Measurements from ENCODE around the gene SHKBP1. TPM values are rescaled to one million over a fixed set of nuclear protein-coding genes. Genes with fewer than 3 reads are reported as not detected.

SHKBP1 gene
- total and polyA plus RNA-seq, 9 of the 15 experiments (the other 6 are each of a cell fraction or from before 2014, with no cell fraction given) = 1.2 to 58.1 (median 22.3) TPM

- TF ChIP-seq, protein P1, sequence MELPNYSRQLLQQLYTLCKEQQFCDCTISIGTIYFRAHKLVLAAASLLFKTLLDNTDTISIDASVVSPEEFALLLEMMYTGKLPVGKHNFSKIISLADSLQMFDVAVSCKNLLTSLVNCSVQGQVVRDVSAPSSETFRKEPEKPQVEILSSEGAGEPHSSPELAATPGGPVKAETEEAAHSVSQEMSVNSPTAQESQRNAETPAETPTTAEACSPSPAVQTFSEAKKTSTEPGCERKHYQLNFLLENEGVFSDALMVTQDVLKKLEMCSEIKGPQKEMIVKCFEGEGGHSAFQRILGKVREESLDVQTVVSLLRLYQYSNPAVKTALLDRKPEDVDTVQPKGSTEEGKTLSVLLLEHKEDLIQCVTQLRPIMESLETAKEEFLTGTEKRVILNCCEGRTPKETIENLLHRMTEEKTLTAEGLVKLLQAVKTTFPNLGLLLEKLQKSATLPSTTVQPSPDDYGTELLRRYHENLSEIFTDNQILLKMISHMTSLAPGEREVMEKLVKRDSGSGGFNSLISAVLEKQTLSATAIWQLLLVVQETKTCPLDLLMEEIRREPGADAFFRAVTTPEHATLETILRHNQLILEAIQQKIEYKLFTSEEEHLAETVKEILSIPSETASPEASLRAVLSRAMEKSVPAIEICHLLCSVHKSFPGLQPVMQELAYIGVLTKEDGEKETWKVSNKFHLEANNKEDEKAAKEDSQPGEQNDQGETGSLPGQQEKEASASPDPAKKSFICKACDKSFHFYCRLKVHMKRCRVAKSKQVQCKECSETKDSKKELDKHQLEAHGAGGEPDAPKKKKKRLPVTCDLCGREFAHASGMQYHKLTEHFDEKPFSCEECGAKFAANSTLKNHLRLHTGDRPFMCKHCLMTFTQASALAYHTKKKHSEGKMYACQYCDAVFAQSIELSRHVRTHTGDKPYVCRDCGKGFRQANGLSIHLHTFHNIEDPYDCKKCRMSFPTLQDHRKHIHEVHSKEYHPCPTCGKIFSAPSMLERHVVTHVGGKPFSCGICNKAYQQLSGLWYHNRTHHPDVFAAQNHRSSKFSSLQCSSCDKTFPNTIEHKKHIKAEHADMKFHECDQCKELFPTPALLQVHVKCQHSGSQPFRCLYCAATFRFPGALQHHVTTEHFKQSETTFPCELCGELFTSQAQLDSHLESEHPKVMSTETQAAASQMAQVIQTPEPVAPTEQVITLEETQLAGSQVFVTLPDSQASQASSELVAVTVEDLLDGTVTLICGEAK (IDR thresholded peaks at IDR 0.05) = peak; percentile 87
- TF ChIP-seq, protein P1 (CRISPR knock-in tag; IDR thresholded peaks at IDR 0.05) = no peak
- TF ChIP-seq ZNF511 (CRISPR knock-in tag; IDR thresholded peaks at IDR 0.05) (peak; percentile 65), RBM39 (optimal IDR thresholded peaks at IDR 0.05; ENCODE audit: low read depth, low read length) (no peak), LEF1 (IDR thresholded peaks at IDR 0.05) (0 out of 2 replicates have a peak, but pooled peaks have one; percentile 32), RBBP5 (IDR thresholded peaks at IDR 0.05; ENCODE audit: borderline replicate concordance, insufficient read depth, low read length, poor library complexity, severe bottlenecking) (peak; percentile 51), EGR1 (conservative IDR thresholded peaks at IDR 0.05) (peak; percentile 39), JUNB (CRISPR knock-in tag; conservative IDR thresholded peaks at IDR 0.05) (no peak), MBD2 (IDR thresholded peaks at IDR 0.05; ENCODE audit: borderline replicate concordance, low read depth) (peak; percentile 53; the same call in 1 of the 2 replicates)
- TF ChIP-seq, protein P2, sequence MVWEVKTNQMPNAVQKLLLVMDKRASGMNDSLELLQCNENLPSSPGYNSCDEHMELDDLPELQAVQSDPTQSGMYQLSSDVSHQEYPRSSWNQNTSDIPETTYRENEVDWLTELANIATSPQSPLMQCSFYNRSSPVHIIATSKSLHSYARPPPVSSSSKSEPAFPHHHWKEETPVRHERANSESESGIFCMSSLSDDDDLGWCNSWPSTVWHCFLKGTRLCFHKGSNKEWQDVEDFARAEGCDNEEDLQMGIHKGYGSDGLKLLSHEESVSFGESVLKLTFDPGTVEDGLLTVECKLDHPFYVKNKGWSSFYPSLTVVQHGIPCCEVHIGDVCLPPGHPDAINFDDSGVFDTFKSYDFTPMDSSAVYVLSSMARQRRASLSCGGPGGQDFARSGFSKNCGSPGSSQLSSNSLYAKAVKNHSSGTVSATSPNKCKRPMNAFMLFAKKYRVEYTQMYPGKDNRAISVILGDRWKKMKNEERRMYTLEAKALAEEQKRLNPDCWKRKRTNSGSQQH (CRISPR knock-in tag; IDR thresholded peaks at IDR 0.05) = no peak
- TF ChIP-seq, protein P3, sequence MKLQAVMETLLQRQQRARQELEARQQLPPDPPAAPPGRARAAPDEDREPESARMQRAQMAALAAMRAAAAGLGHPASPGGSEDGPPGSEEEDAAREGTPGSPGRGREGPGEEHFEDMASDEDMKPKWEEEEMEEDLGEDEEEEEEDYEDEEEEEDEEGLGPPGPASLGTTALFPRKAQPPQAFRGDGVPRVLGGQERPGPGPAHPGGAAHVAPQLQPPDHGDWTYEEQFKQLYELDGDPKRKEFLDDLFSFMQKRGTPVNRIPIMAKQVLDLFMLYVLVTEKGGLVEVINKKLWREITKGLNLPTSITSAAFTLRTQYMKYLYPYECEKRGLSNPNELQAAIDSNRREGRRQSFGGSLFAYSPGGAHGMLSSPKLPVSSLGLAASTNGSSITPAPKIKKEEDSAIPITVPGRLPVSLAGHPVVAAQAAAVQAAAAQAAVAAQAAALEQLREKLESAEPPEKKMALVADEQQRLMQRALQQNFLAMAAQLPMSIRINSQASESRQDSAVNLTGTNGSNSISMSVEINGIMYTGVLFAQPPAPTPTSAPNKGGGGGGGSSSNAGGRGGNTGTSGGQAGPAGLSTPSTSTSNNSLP (IDR thresholded peaks at IDR 0.05; ENCODE audit: borderline replicate concordance, low read depth, low read length) = no peak
- TF ChIP-seq, protein P4, sequence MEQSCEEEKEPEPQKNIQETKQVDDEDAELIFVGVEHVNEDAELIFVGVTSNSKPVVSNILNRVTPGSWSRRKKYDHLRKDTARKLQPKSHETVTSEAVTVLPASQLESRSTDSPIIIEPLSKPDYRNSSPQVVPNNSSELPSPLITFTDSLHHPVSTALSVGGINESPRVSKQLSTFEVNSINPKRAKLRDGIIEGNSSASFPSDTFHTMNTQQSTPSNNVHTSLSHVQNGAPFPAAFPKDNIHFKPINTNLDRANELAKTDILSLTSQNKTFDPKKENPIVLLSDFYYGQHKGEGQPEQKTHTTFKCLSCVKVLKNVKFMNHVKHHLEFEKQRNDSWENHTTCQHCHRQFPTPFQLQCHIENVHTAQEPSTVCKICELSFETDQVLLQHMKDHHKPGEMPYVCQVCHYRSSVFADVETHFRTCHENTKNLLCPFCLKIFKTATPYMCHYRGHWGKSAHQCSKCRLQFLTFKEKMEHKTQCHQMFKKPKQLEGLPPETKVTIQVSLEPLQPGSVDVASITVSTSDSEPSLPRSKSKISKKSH (CRISPR knock-in tag; IDR thresholded peaks at IDR 0.05) = no peak
These were observed 36.4 kb downstream of the SHKBP1 start (continued) for GRCh38 chr19:40612831-40613689.

All from K562 (cell line).